ENCODE data around the gene MRM3.

DNA sequence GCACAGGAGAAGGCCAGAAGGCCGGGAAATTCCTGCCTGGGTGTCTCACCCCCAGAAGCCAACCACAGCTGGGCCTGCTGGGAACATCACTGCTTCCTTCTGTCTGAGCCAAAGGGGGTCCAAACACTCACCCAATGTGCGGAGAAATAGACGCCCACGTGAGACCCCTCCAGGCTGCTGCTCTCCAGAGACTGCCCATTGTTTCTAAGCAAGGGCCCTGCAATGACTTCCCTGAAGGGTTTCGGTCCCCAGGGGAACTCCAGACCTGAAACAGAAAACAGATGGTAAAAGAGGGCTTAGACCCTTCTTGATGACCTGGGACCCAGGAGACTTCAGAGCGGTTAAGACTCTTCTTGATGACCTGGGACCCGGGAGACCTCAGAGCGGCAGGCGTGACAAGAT, 41.3 kb downstream of the MRM3 start:
- TF ChIP-seq CTCF (IDR thresholded peaks at IDR 0.05) = no peak
- no peak for TF ChIP-seq POLR2A (IDR thresholded peaks at IDR 0.05)
